Measurements from ENCODE around the gene MREG. TPM values are rescaled to one million over a fixed set of nuclear protein-coding genes. Genes with fewer than 3 reads are reported as not detected.

MREG gene
- total RNA-seq, 1 donor from 2014 or later = 19.1 TPM

DNA sequence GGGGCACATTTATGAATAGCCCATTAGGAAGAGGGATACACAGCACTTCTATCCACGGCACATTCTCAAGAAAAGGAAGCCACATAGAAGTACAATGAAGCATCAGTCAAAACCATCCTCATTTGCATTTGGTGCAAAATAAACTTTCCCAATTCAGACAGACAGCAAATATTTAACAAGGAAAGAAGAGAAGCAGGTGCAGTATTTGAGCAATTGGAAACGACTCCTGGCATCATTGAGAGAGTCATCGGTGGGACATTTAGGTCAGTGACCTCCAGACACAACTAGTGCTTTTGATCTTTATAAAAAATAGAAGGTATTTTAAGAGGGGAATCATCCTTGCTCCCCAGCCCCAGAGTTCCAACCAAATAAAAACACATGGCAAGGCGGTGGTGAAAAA lies 118.0 kb downstream of the MREG start:
- no peak overlapping the region for H3K4me2 ChIP-seq
- no peak for TF ChIP-seq EZH2 (IDR thresholded peaks at IDR 0.05)
- TF ChIP-seq, protein P1, sequence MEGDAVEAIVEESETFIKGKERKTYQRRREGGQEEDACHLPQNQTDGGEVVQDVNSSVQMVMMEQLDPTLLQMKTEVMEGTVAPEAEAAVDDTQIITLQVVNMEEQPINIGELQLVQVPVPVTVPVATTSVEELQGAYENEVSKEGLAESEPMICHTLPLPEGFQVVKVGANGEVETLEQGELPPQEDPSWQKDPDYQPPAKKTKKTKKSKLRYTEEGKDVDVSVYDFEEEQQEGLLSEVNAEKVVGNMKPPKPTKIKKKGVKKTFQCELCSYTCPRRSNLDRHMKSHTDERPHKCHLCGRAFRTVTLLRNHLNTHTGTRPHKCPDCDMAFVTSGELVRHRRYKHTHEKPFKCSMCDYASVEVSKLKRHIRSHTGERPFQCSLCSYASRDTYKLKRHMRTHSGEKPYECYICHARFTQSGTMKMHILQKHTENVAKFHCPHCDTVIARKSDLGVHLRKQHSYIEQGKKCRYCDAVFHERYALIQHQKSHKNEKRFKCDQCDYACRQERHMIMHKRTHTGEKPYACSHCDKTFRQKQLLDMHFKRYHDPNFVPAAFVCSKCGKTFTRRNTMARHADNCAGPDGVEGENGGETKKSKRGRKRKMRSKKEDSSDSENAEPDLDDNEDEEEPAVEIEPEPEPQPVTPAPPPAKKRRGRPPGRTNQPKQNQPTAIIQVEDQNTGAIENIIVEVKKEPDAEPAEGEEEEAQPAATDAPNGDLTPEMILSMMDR (IDR thresholded peaks at IDR 0.05) = no peak
- TF ChIP-seq EZH2phosphoT487 (IDR thresholded peaks at IDR 0.05) = no peak

More for the DNA sequence above, 118.0 kb downstream of the MREG start:
- H3K9me3 ChIP-seq (ENCODE audit: low read depth) = no peaks in the 10 kb centered on the region
- H3K4me3 ChIP-seq = no peak overlapping the region
- Mint-ChIP-seq H3K27ac (no peak overlapping the region), H3K4me1 (no peaks in the 10 kb centered on the region), H3K27me3 (ENCODE audit: insufficient read depth, low read depth) (peaks cover 2% of the 10 kb centered on the region), H3K9me3 (peaks cover 10% of the 10 kb centered on the region), H3K36me3 (no peaks in the 10 kb centered on the region), H3K4me3 (no peak overlapping the region)
- H4K20me1 ChIP-seq (ENCODE audit: low read depth) = no peaks in the 10 kb centered on the region
- no peaks in the 10 kb centered on the region for H3F3A ChIP-seq (ENCODE audit: low read depth)
- no peaks in the 10 kb centered on the region for H3K4me1 ChIP-seq
- H2AFZ ChIP-seq (replicated peaks) = no peak overlapping the region
- no peak overlapping the region for H3K27ac ChIP-seq
- no peaks in the 10 kb centered on the region for H3K36me3 ChIP-seq
- no peak overlapping the region for H3K9ac ChIP-seq
- H3K79me2 ChIP-seq (ENCODE audit: low read depth) = no peaks in the 10 kb centered on the region
- no peak for DNase-seq (ENCODE audit: low spot score)
- H3K27me3 ChIP-seq = no peaks in the 10 kb centered on the region

Other genes with a start within 250 kb of the MREG start
- 14.8 and 21.2 TPM in 2 replicates for gene PECR, start 68.3 kb upstream of the MREG start, total RNA-seq (ENCODE audit: low replicate concordance)
- gene TMEM169, start 68.4 kb upstream of the MREG start, total RNA-seq (ENCODE audit: low replicate concordance) = 17.9 and 19.6 TPM in 2 replicates
- 585 and 807 TPM in 2 replicates for gene XRCC5, start 95.8 kb upstream of the MREG start, total RNA-seq (ENCODE audit: low replicate concordance)

All from neural progenitor cell (in vitro differentiated cells).